Hematopoietic multipotent progenitor cell (in vitro differentiated cells): ENCODE data around the gene HPS6. TPM values are rescaled to one million over a fixed set of nuclear protein-coding genes. Genes with fewer than 3 reads are reported as not detected.

ENCODE experiments used
- DNase-seq, 3 donors: peaks; one replicate each; pipeline ENCODE4 v3.0.0-alpha.2; 2011 to 2015; ENCODE audit warnings: low read depth in 2 of 3, low spot score in 2 of 3
- total RNA-seq: library from RNA; depleted of rRNA; stranded (reverse); fragments of >200 nt; gene quantifications from one replicate; pipeline ENCODE4 v1.2.3, GENCODE V29; 2012

HPS6 gene
- total RNA-seq, 1 donor, result 29.1 TPM

DNA sequence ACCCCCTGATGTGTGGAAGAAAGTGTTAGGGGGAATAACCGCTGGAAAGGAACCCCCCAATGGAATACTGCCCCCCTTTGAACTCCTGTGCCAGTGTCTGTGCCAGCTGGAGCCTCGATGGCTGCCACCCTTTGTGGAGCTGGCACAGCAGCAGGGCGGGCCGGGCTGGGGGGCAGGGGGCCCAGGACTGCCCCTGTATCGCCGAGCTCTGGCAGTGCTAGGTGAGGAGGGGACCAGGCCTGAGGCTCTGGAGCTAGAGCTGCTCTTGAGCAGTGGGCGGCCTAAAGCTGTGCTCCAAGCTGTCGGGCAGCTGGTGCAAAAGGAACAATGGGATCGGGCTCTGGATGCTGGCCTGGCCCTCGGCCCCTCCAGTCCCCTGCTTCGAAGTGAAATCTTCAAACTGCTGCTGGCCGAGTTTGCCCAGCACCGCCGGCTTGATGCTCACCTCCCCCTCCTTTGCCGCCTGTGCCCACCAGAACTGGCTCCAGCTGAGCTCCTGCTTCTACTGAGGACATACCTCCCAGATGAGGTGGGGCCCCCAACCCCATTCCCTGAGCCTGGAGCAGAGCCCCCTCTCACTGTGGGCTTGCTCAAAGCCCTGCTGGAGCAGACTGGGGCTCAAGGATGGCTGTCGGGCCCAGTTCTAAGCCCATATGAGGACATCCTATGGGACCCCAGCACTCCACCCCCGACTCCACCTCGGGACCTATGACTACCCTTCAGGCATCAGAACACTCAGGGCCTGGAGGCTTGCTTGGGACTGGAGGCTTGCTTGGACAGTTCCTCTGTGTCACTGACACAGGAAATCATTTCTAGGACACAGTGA is 2.2 kb downstream of the HPS6 start:
- DNase-seq, result no peak

DNA sequence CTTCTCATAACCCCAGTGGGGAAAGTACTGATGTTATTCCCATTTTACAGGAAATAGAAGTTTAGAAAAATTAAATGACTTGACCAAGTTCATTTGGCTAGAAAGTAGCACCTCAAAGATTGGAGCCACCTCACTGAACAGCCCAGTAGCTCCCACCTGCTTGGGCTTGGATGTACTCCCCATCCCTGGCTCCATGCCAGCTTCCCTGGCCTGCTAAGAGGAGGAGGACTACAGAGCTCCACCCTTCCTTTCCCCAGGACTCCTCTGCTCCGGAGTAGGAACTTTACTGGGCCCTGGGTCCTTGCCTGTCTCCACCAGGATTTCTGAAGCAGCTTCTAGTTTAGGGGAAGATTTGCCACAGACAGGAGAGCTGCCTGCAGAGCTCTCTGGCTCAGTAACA is 3.1 kb downstream of the HPS6 start:
- no peak for DNase-seq

- no peak for DNase-seq
Observed at GRCh38 chr10:102069071-102069470, 3.9 kb downstream of the HPS6 start.

GRCh38 chr10:102072673-102073527 is 7.8 kb downstream of the HPS6 start:
- DNase-seq, result peak; percentile 59 to 87 (median 75)

DNA sequence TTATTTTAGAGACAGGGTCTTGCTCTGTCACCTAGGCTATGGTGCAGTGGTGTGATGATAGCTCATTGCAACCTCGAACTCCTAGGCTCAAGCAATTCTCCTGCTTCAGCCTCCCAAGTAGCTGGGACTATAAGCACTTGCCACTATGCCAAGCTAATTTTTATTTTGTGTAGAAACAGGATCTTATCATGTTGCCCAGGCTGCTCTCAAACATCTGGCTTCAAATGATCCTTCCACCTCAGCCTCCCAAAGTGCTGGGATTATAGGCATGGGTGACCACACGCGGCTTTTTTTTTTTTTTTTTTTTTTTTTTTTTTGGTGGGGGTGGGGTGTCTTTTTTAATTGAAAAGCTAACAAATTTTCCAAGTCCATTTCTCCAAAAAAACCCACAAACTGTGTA is 18.4 kb downstream of the HPS6 start:
- no peak for DNase-seq

- no peak for DNase-seq
Observed at GRCh38 chr10:102085336-102085735, 20.2 kb downstream of the HPS6 start.

- DNase-seq, result no peak
Observed at GRCh38 chr10:102086196-102086595, 21.0 kb downstream of the HPS6 start.

GRCh38 chr10:102090772-102091171 is 25.6 kb downstream of the HPS6 start:
- no peak for DNase-seq

GRCh38 chr10:102096449-102096848 is 31.3 kb downstream of the HPS6 start:
- DNase-seq, result no peak

- DNase-seq, result no peak
Observed at GRCh38 chr10:102101152-102101551, 36.0 kb downstream of the HPS6 start.

- DNase-seq, result no peak
Observed at GRCh38 chr10:102102421-102102820, 37.3 kb downstream of the HPS6 start.

- DNase-seq, result no peak
Observed at GRCh38 chr10:102106998-102107397, 41.8 kb downstream of the HPS6 start.

GRCh38 chr10:102109166-102110116 is 44.3 kb downstream of the HPS6 start:
- DNase-seq, result no peak

- no peak for DNase-seq
Observed at GRCh38 chr10:102111276-102111675, 46.1 kb downstream of the HPS6 start.

GRCh38 chr10:102112210-102112817 is 47.2 kb downstream of the HPS6 start:
- DNase-seq, result peak in 2 of 3 donors; percentile 51 to 53

DNA sequence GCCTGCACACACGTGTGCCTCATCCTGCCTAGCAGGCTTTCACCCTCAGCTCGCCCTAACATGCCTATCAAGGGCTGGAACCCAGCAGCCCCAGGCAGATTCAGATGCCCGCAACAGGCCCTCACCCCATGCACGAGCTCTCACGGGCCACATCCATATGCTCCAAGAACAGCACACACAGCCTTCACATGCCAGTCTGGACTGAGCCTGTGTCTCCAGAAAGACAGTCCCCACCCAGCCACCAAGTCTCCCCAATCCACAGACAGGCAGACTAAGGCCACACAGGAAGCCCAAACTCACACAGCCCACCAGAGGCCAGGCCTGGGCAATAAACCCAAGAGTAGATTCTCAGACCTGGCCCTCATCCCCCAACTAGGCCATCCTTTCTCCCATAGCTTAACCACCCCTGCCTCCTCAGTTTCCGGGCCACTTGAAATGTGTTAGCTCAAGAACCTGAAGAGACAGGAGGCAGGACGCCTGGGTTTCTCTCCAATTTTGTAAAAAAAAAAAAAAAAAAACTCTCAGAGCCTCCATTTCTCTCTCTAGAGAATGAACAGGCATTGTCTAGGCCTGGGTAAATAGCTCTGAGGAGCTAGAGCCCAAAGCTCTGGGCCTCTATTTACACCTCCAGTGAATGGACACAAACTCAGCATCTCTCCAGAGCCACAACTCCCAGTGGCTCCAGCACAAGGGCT is 48.3 kb downstream of the HPS6 start:
- no peak for DNase-seq

DNA sequence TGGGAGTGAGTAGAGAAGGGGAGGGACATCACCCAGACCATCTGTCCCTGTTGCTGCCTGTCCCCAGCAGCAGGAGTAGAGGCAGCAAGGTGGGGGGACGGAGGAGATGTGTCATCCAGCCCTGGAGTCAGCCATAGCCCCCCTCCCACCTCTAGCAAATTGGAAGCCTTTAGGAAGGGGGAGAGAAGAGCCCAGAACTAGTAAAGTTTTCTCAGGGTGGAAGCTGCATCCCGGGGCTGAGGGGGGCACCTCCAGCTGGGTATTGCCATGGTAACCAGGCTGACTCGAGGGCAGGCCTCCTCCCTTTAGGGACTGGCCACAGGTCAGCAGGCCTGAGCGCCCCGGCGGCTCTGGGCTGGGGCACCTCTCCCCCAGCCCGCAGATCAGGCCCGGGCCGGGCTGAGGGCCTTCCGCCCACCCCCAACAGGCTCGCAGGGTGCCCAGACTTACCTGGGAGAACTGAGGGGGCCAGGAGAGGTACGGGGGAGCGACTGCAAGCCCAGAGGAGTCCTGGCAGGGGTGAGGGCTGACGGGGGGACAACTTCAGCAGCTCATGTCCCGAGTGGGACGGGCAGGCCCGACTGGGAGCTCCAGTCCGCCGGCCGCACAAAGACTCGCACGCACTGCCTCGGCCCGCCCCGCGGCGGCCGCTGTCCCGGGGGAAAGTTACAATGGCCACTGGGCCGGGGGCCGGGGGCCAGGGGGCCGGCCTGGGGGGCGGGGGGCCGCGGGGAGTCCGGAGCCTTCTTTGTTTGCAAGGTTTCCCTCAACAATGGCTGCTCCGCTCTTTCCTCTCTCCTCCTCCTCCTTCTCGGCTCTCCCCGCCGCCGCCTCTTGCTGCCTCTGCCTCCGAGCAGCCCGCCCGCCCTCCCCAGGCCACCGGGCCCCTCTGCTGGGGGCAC is 49.1 kb downstream of the HPS6 start:
- no peak for DNase-seq

- peak; percentile 58 to 92 (median 83) for DNase-seq
Observed at GRCh38 chr10:102114861-102115618, 49.9 kb downstream of the HPS6 start.
